ENCODE measurements around the gene NEU1. TPM values are rescaled to one million over a fixed set of nuclear protein-coding genes. Genes with fewer than 3 reads are reported as not detected.
"Not testable (repeated sequence)": the region's sequence is repeated elsewhere in the genome, so short reads cannot be mapped to it uniquely, and the experiment has no call there.

Gene NEU1
- total RNA-seq (18.4 TPM), polyA plus RNA-seq (52.1 TPM)

GRCh38 chr6:31862344-31863235 is at the start of gene NEU1:
TSS of gene NEU1 (minus strand) at chr6:31862821. CDS start at chr6:31862776, 45 bp downstream.
- DNase-seq (ENCODE audit: extremely low spot score) = peak; percentile 100
- no peaks in the 10 kb centered on the region for H3K36me3 ChIP-seq (ENCODE audit: insufficient read depth)
- no peaks in the 10 kb centered on the region for H3K4me1 ChIP-seq (ENCODE audit: insufficient read depth)
- under 1% methylated on average over 64 of the region's 64 CpGs for WGBS
- H3K27ac ChIP-seq (ENCODE audit: low read depth) = peak within 1 kb of the TSS; percentile 81
- H3K4me3 ChIP-seq (ENCODE audit: low read depth, low read length) = peak within 1 kb of the TSS; percentile 55

- WGBS = 68% methylated on average over 11 of the region's 11 CpGs
- Histone ChIP-seq H3K4me3 (ENCODE audit: low read depth, low read length) (no peak overlapping the region), H3K27ac (ENCODE audit: low read depth) (no peak overlapping the region), H3K4me1 (ENCODE audit: insufficient read depth) (no peaks in the 10 kb centered on the region), H3K36me3 (ENCODE audit: insufficient read depth) (no peaks in the 10 kb centered on the region)
- no peak for DNase-seq (ENCODE audit: extremely low spot score)
Observed at GRCh38 chr6:31911826-31912585, 49.4 kb upstream of the NEU1 start.

- not testable (repeated sequence) for H3K27ac ChIP-seq (ENCODE audit: low read depth); H3K36me3 ChIP-seq (ENCODE audit: insufficient read depth); H3K4me1 ChIP-seq (ENCODE audit: insufficient read depth); H3K4me3 ChIP-seq (ENCODE audit: low read depth, low read length); DNase-seq (ENCODE audit: extremely low spot score)
- WGBS = 72% methylated on average over 7 of the region's 7 CpGs
Observed at GRCh38 chr6:31909298-31909697, 46.7 kb upstream of the NEU1 start.

- no peak for DNase-seq (ENCODE audit: extremely low spot score)
- no peak overlapping the region for H3K27ac ChIP-seq (ENCODE audit: low read depth)
- WGBS = 24% methylated on average over 4 of the region's 4 CpGs
Observed at GRCh38 chr6:31908791-31909190, 46.2 kb upstream of the NEU1 start.

GRCh38 chr6:31908255-31908654 is 45.6 kb upstream of the NEU1 start:
- not testable (repeated sequence) for H3K27ac ChIP-seq (ENCODE audit: low read depth)
- 87% methylated on average over 5 of the region's 5 CpGs for WGBS

More at GRCh38 chr6:31908791-31909190, 46.2 kb upstream of the NEU1 start:
- Histone ChIP-seq H3K4me1 (ENCODE audit: insufficient read depth) (no peaks in the 10 kb centered on the region), H3K4me3 (ENCODE audit: low read depth, low read length) (no peak overlapping the region), H3K36me3 (ENCODE audit: insufficient read depth) (no peaks in the 10 kb centered on the region)

GRCh38 chr6:31907158-31907813 is 44.7 kb upstream of the NEU1 start:
- WGBS = 59% methylated on average over 7 of the region's 7 CpGs
- no peak overlapping the region for H3K27ac ChIP-seq (ENCODE audit: low read depth)
- no peak for DNase-seq (ENCODE audit: extremely low spot score)
- no peaks in the 10 kb centered on the region for H3K36me3 ChIP-seq (ENCODE audit: insufficient read depth)
- H3K4me1 ChIP-seq (ENCODE audit: insufficient read depth) = no peaks in the 10 kb centered on the region
- no peak overlapping the region for H3K4me3 ChIP-seq (ENCODE audit: low read depth, low read length)

More at GRCh38 chr6:31908255-31908654, 45.6 kb upstream of the NEU1 start:
- H3K4me1 ChIP-seq (ENCODE audit: insufficient read depth); DNase-seq (ENCODE audit: extremely low spot score); H3K36me3 ChIP-seq (ENCODE audit: insufficient read depth); H3K4me3 ChIP-seq (ENCODE audit: low read depth, low read length): not testable (repeated sequence)

- DNase-seq (ENCODE audit: extremely low spot score); H3K36me3 ChIP-seq (ENCODE audit: insufficient read depth); H3K4me3 ChIP-seq (ENCODE audit: low read depth, low read length); H3K4me1 ChIP-seq (ENCODE audit: insufficient read depth); H3K27ac ChIP-seq (ENCODE audit: low read depth): not testable (repeated sequence)
- WGBS = 79% methylated on average over 8 of the region's 8 CpGs
Observed at GRCh38 chr6:31906727-31907126, 44.1 kb upstream of the NEU1 start.

- DNase-seq (ENCODE audit: extremely low spot score) = no peak
- H3K36me3 ChIP-seq (ENCODE audit: insufficient read depth) = no peaks in the 10 kb centered on the region
- H3K4me1 ChIP-seq (ENCODE audit: insufficient read depth) = no peaks in the 10 kb centered on the region
- no peak overlapping the region for H3K27ac ChIP-seq (ENCODE audit: low read depth)
- 27% methylated on average over 4 of the region's 4 CpGs for WGBS
- no peak overlapping the region for H3K4me3 ChIP-seq (ENCODE audit: low read depth, low read length)
Observed at GRCh38 chr6:31906122-31906521, 43.5 kb upstream of the NEU1 start.

- WGBS = 92% methylated on average over 1 of the region's 1 CpG
- H3K4me1 ChIP-seq (ENCODE audit: insufficient read depth) = no peaks in the 10 kb centered on the region
- H3K4me3 ChIP-seq (ENCODE audit: low read depth, low read length) = no peak overlapping the region
- no peaks in the 10 kb centered on the region for H3K36me3 ChIP-seq (ENCODE audit: insufficient read depth)
- DNase-seq (ENCODE audit: extremely low spot score) = no peak
- H3K27ac ChIP-seq (ENCODE audit: low read depth) = no peak overlapping the region
Observed at GRCh38 chr6:31905041-31905440, 42.4 kb upstream of the NEU1 start.

GRCh38 chr6:31903957-31904356 is 41.3 kb upstream of the NEU1 start:
- no peak overlapping the region for H3K27ac ChIP-seq (ENCODE audit: low read depth)
- H3K36me3 ChIP-seq (ENCODE audit: insufficient read depth) = no peaks in the 10 kb centered on the region
- 45% methylated on average over 3 of the region's 3 CpGs for WGBS
- H3K4me1 ChIP-seq (ENCODE audit: insufficient read depth) = no peaks in the 10 kb centered on the region
- no peak for DNase-seq (ENCODE audit: extremely low spot score)
- no peak overlapping the region for H3K4me3 ChIP-seq (ENCODE audit: low read depth, low read length)

- Histone ChIP-seq H3K27ac (ENCODE audit: low read depth) (peak within 1 kb of the TSS; percentile 39), H3K4me3 (ENCODE audit: low read depth, low read length) (peak within 1 kb of the TSS; percentile 86), H3K4me1 (ENCODE audit: insufficient read depth) (no peaks in the 10 kb centered on the region), H3K36me3 (ENCODE audit: insufficient read depth) (no peaks in the 10 kb centered on the region)
- WGBS = 0% methylated on average over 76 of the region's 77 CpGs
- peak; percentile 97 for DNase-seq (ENCODE audit: extremely low spot score)
Observed at GRCh38 chr6:31901953-31902643, 39.5 kb upstream of the NEU1 start, which contains the start of gene ZBTB12. TSS of gene ZBTB12 (minus strand) at chr6:31902086. CDS start at chr6:31901305, 781 bp downstream.

- under 1% methylated on average over 45 of the region's 45 CpGs for WGBS
- no peaks in the 10 kb centered on the region for H3K36me3 ChIP-seq (ENCODE audit: insufficient read depth)
- H3K4me1 ChIP-seq (ENCODE audit: insufficient read depth) = no peaks in the 10 kb centered on the region
- H3K27ac ChIP-seq (ENCODE audit: low read depth) = peak overlapping the region; percentile 39
- DNase-seq (ENCODE audit: extremely low spot score) = no peak
- H3K4me3 ChIP-seq (ENCODE audit: low read depth, low read length) = peak overlapping the region; percentile 86
Observed at GRCh38 chr6:31901415-31901952, 38.9 kb upstream of the NEU1 start.

All from urinary bladder (tissue), 4 donors.